Measurements from ENCODE around the gene RIC8B. TPM values are rescaled to one million over a fixed set of nuclear protein-coding genes. Genes with fewer than 3 reads are reported as not detected.

RIC8B gene
- total RNA-seq, 1 donor from 2014 or later, result 5.8 TPM

DNA sequence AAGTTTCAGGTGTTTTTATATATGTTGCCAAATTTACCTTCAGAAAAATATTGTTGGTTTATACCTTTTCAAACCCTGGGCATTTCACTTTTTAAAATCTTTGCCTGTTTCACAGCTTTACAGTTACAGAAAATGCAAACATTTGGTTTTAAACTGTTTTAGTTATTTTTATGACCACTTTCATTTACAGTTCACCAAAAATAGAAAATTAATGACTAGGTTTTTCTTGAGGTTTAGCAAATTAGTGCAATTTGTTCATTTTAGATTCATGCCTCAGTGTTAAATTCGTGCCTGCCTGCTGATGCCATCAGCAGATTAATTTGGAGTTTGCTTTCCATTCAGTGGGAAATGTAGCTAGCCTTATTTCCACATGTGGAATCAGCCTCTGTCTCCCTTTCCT, 45.5 kb downstream of the RIC8B start:
- TF ChIP-seq, protein P1, sequence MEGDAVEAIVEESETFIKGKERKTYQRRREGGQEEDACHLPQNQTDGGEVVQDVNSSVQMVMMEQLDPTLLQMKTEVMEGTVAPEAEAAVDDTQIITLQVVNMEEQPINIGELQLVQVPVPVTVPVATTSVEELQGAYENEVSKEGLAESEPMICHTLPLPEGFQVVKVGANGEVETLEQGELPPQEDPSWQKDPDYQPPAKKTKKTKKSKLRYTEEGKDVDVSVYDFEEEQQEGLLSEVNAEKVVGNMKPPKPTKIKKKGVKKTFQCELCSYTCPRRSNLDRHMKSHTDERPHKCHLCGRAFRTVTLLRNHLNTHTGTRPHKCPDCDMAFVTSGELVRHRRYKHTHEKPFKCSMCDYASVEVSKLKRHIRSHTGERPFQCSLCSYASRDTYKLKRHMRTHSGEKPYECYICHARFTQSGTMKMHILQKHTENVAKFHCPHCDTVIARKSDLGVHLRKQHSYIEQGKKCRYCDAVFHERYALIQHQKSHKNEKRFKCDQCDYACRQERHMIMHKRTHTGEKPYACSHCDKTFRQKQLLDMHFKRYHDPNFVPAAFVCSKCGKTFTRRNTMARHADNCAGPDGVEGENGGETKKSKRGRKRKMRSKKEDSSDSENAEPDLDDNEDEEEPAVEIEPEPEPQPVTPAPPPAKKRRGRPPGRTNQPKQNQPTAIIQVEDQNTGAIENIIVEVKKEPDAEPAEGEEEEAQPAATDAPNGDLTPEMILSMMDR (IDR thresholded peaks at IDR 0.05), result no peak

DNA sequence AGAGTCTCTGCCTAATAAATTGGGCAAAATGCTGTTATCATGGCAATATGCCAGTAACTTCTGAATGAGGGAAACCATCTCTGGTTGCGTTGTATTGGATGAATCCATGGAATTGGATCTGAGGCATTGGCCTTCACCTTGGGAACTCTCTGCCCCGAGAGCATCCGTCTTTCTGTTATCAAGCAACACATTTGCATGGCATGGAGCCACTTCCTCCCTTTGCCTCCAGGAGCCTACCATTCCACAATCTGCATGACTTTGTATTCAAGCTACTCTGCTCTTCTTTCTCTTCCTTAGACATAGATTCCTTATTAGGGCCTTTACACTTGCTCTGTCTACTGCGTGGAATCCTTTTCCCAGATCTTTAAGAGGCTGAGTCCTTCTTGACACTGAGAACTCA, 57.2 kb downstream of the RIC8B start:
- Mint-ChIP-seq H3K9me3 (no peaks in the 10 kb centered on the region), H3K4me1 (no peaks in the 10 kb centered on the region), H3K36me3 (ENCODE audit: low read depth) (no peaks in the 10 kb centered on the region), H3K4me3 (no peak overlapping the region), H3K27ac (no peak overlapping the region), H3K27me3 (no peaks in the 10 kb centered on the region)
- ATAC-seq (ENCODE audit: low read depth) (no peak), DNase-seq (no peak)
- CTCF ChIA-PET, result no interaction called here
- TF ChIP-seq, protein P1 (IDR thresholded peaks at IDR 0.05), result no peak
- POLR2A ChIA-PET, result no interaction called here
- intact Hi-C loops (cut with micrococcal nuclease), result no loop called here

More for the DNA sequence above, 45.5 kb downstream of the RIC8B start:
- intact Hi-C loops (cut with micrococcal nuclease), result no loop called here
- Mint-ChIP-seq H3K4me3 (no peak overlapping the region), H3K4me1 (no peaks in the 10 kb centered on the region), H3K27me3 (no peaks in the 10 kb centered on the region), H3K36me3 (ENCODE audit: low read depth) (peaks cover 2% of the 10 kb centered on the region), H3K27ac (no peak overlapping the region), H3K9me3 (no peaks in the 10 kb centered on the region)
- ATAC-seq (ENCODE audit: low read depth) (no peak), DNase-seq (no peak)
- ChIA-PET CTCF (no interaction called here), POLR2A (no interaction called here)

DNA sequence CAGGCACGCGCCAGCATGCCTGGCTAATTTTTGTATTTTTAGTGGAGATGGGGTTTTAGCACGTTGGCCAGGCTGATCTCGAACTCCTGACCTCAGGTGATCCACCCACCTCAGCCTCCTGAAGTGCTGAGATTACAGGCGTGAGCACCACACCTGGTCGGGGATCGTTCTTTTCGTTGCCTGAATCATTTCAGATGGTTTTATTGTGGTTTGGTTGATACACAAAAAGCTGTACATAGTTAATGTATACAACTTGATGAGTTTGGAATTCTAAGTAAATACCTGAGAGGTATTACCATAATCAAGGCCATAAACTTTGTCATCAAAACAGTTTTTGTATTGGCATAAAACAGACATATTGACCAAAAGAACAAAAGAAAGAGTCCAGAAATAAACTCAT, 63.3 kb downstream of the RIC8B start:
- DNase-seq, result no peak
- POLR2A ChIA-PET, result no interaction called here
- TF ChIP-seq, protein P1 (IDR thresholded peaks at IDR 0.05), result no peak
- Mint-ChIP-seq H3K4me1 (no peaks in the 10 kb centered on the region), H3K27ac (no peak overlapping the region), H3K36me3 (ENCODE audit: low read depth) (no peaks in the 10 kb centered on the region), H3K27me3 (no peaks in the 10 kb centered on the region), H3K4me3 (no peak overlapping the region), H3K9me3 (no peaks in the 10 kb centered on the region)
- ATAC-seq (ENCODE audit: low read depth), result no peak
- CTCF ChIA-PET, result no interaction called here
- intact Hi-C loops (cut with micrococcal nuclease), result no loop called here

DNA sequence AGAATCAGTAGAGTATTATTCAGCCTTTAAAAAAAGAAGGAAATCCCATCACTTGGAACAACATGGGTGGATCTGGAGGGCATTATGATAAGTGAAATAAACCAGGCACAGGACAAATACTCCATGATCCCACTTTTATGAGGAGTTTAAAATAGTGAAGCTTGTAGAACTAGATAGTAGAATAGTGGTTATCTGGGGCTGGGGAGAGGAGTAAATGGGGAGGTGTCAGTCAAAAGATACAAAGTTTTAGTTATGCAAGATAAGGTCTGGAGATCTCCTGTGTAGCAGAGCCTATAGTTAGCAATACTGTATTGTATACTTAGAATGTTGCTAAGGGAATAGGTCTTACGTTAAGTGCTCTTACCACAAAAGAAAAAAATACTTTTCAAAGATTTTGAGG, 64.9 kb downstream of the RIC8B start:
- POLR2A ChIA-PET, result no interaction called here
- no peak for ATAC-seq (ENCODE audit: low read depth)

DNA sequence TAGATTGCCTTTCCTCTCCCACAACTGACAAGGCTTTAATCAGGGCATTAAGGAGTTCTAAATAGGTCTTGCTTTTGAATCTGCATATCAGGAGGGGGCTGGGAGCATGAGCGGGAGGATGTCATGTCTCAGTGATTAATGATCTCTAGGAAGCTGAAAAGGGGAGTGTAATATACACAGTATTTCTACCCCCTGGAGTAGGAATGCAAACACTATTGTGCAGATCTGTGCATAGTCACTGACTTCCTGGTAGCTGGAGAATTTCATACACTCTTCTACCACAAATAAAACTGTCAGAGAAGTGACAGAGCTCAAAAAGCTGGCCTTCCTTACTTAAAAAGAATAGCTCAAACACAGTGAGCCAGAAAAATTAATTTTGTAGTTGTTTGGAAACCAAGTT, 65.8 kb downstream of the RIC8B start:
- ChIA-PET CTCF (interaction anchor here (1.0 to 3.6 kb wide), 3 partner anchors 10 to 483 kb away, joined by 4 to 25 read pairs (median 17); partner anchors contain the start of gene POLR3B), POLR2A (no interaction called here)
- Mint-ChIP-seq H3K27me3 (no peaks in the 10 kb centered on the region), H3K4me3 (no peak overlapping the region), H3K4me1 (no peaks in the 10 kb centered on the region), H3K36me3 (ENCODE audit: low read depth) (peaks cover 2% of the 10 kb centered on the region), H3K27ac (no peak overlapping the region), H3K9me3 (no peaks in the 10 kb centered on the region)
- intact Hi-C loops (cut with micrococcal nuclease), result loop anchor here (5.0 to 10.0 kb wide), 3 partner anchors 105 to 1418 kb away; no protein-coding TSS in a partner anchor
- TF ChIP-seq, protein P1 (IDR thresholded peaks at IDR 0.05), result no peak
- ATAC-seq (ENCODE audit: low read depth) (no peak), DNase-seq (no peak)

More for the DNA sequence above, 64.9 kb downstream of the RIC8B start:
- TF ChIP-seq, protein P1 (IDR thresholded peaks at IDR 0.05), result no peak
- intact Hi-C loops (cut with micrococcal nuclease), result no loop called here
- H3K36me3 Mint-ChIP-seq (ENCODE audit: low read depth), result peaks cover 2% of the 10 kb centered on the region
- CTCF ChIA-PET, result no interaction called here
- H3K27me3 Mint-ChIP-seq, result no peaks in the 10 kb centered on the region
- H3K9me3 Mint-ChIP-seq, result no peaks in the 10 kb centered on the region
- no peak for DNase-seq
- H3K27ac Mint-ChIP-seq, result no peak overlapping the region
- H3K4me1 Mint-ChIP-seq, result no peaks in the 10 kb centered on the region
- H3K4me3 Mint-ChIP-seq, result no peak overlapping the region
